ENCODE results near the gene SLC18A2.

The SLC18A2 gene

GRCh38 chr10:117237401-117237991 lies 3.4 kb upstream of the SLC18A2 start:
- no peak for DNase-seq (ENCODE audit: low read depth)

GRCh38 chr10:117239051-117239450 lies 1.9 kb upstream of the SLC18A2 start:
- DNase-seq (ENCODE audit: low read depth) = no peak

DNA sequence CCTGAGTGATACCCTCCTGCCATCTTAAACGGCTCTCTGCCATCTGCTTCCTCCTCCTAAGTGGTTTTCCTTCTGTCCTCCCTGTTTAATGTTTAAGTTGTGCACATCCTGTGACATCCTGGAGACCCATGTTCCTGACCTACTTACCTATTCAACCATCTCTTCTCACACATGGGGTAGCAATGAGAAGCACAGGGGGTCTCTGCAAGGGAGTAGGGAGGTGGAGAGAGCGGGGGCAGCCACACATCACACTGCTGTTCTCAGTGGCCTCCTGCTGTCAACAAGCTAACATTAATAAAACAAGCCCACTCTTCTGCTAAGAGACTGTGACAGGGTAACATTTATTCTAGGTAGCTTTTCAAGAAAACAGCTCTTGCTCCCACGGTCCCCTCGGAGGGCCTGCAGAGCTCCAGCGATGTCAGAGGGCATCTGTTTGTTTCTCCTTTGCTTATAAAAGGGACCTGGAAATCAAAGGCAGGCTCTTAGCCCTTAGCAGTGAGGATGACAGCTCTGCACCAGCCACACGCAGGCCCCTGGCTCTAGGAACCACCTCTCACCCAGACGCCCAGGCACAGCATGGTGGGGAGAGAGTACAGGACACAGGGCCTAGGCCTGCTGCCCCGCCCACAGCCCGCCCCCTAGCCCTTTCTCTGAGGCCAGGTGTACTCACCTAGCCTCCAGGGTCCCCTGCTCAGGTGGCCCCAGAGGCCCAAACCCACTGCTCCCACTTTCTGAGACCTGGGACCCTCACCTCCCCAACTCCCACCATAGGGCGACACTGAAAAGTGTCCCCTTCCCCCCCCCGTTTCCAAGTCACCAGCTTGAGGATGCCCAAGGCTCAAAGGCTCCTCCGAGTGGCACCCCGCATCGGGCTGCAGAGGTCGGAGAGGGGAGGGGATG lies 943 bp upstream of the SLC18A2 start:
- DNase-seq (ENCODE audit: low read depth) = no peak

- DNase-seq (ENCODE audit: low read depth) = no peak
These were observed 888 bp downstream of the SLC18A2 start for GRCh38 chr10:117241541-117242462.

DNA sequence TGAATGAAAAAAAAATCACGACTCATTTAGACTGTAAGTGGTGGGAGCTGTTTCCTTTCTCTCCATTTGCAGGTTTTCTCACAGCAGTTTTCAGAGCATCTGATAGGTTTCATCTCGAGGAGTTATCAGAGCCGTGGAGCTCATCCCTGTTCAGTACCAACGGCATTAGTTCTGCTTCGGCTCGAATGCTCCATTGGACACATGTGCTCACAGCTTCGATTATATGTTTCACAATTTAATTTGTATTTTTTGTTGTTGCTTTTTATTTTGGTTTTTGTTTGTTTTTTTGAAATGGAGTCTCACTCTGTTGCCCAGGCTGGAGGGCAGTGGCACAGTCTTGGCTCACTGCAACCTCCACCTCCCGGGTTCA lies 1.5 kb downstream of the SLC18A2 start:
- DNase-seq (ENCODE audit: low read depth) = no peak

DNA sequence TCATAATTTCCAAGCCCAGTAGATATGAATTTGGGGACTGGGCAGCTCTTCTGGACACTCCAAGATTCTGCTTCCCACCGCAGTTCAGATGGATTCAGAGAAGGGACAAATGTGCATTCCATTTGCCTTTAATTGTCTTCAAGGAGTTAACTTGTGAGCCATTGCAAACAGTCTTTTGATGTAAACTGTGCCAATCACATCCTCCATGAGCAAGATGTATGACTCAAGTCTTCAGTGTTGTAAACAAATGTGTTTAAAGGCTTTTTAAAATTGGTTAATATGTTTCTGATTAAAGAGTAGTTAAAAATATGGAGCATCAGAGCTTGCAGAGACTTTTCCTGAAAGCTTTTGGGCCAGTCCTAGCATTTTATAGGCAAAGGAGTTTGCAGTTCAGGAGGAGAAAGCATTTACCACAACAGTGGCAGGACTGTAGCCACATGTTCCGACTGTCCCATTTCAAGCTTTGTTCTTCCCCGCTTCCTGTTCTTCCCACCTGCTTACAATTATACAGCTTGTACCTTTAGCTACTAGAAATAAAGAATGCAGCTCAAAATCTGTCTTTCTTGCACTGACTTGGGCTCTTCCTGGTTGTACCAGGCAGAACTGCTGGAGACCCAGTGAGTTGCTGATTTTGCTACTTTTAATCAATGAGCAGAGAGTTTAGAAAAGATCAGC lies 6.2 kb downstream of the SLC18A2 start:
- no peak for DNase-seq (ENCODE audit: low read depth)

DNA sequence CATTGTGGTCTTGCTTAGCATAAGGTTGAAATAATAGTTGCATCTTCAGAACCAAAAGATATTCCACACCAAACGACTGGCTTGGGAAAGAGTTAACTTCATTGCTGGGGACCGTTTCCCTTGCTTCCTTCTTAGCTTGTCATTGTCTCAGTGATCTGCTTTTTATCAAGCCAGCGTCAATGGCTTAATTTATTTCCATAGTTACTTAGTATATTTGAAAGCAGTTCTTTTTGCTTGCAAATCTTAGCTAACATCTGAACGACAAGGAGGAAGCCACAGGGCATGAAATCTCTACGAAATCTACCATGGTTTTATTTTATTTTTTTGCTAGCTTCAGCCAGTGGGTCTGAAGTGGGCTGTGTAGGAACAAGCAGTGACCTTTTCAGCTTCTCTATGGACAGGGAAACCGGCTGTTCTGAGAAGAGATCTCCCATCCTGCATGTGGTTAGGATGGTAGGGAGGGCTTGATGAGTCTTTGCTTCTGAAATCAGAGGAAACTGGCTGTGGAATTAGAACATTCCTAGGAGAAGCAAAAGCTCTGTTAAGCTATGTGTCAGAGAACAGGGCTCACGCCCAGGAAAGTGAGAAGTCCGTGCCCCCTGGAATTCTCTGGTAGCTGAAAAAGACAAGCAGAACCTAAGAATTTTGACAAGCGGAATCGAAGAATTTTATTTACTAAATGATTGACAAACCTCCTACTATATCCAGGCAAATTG lies 8.0 kb downstream of the SLC18A2 start:
- no peak for DNase-seq (ENCODE audit: low read depth)

- no peak for DNase-seq (ENCODE audit: low read depth)
These were observed 8.7 kb downstream of the SLC18A2 start for GRCh38 chr10:117249493-117250093.

- no peak for DNase-seq (ENCODE audit: low read depth)
These were observed 9.5 kb downstream of the SLC18A2 start for GRCh38 chr10:117250411-117250810.

DNA sequence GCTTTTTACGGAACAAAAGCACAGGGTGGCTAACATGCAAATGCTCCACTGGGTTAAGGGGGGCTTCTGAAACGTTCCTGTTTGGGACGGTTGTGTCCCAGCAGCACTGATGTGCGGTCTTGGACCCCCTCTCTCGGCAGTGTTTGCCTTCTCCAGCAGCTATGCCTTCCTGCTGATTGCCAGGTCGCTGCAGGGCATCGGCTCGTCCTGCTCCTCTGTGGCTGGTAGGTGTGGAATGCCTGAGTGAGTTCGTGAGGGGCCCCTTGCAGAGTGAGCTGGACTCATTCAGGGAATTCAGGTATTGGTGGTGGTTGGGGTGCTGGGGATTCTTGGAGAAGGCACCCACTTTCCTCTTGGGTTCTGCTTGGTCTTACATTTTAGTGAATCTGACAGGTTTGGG lies 13.0 kb downstream of the SLC18A2 start:
- DNase-seq (ENCODE audit: low read depth) = no peak

DNA sequence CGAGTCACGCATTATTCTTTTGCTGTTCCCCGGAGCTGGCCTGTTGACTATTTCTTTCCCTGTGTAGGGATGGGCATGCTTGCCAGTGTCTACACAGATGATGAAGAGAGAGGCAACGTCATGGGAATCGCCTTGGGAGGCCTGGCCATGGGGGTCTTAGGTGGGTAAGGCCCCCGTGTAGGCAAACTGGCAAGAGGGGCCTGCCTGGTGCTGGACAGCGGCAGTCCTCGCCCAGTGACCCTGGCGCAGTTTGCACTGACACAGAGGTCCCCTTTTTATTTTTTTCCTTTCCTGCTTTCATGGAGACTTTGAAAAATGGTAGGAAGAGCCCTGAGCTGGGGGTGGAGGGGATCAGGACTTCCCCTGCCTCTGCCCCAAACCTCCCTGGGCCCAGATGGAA lies 13.4 kb downstream of the SLC18A2 start:
- DNase-seq (ENCODE audit: low read depth) = no peak

GRCh38 chr10:117254774-117255735 lies 14.1 kb downstream of the SLC18A2 start:
- no peak for DNase-seq (ENCODE audit: low read depth)

GRCh38 chr10:117255835-117256460 lies 15.0 kb downstream of the SLC18A2 start:
- no peak for DNase-seq (ENCODE audit: low read depth)

DNA sequence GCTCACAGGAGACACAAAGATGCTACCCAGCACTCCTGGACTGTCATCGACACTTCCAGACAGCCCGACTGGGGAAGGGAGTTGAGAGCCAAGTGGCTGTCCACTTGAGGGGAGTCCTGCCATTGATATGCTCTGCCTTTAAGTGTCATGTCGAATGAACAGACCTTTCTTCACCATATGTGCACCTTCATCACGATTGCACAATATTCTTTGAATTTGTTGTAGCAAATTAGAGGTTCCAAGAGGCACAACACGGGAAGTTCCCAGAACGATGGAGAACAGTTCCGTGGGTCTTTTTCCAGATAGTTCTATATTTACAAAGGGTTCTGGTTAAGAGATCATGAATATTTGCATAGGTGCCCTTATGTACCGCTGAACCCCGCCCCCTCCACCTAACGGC lies 16.0 kb downstream of the SLC18A2 start:
- DNase-seq (ENCODE audit: low read depth) = no peak

DNA sequence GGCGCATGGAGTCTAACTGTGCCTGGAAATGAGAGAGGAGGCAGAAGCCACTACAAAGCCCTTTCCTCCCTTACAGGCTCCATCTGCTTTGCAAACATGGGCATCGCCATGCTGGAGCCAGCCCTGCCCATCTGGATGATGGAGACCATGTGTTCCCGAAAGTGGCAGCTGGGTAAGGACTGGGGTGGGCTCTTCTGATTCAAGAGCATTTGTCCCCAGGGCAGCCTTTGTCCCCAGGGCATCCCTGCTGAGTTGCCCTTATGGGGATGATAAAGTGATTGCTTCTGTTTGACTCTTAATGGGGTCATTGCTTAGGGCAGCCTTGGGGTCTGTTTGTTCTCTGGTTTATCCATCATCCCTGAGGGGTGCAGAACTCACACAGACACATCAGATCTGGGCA lies 16.8 kb downstream of the SLC18A2 start:
- no peak for DNase-seq (ENCODE audit: low read depth)

DNA sequence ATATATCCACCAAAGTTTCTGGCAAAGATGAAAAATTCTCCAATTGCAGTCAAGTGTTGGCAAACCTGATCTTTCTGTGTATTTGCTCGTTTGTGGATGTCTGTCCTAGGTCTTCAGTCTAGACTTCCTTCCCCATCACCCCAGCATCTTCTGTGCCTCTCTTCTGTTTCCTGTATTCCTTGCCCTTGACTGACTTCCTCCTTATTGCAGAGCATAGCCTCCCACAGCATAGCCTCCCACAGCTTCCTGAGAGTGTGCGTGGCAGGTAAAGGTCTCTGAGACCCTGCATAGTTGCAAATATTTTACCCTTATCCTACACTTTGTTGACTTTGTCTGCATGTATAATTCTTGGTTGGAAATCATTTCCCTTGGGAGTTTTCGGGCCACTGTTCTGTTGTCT lies 18.4 kb downstream of the SLC18A2 start:
- DNase-seq (ENCODE audit: low read depth) = no peak

DNA sequence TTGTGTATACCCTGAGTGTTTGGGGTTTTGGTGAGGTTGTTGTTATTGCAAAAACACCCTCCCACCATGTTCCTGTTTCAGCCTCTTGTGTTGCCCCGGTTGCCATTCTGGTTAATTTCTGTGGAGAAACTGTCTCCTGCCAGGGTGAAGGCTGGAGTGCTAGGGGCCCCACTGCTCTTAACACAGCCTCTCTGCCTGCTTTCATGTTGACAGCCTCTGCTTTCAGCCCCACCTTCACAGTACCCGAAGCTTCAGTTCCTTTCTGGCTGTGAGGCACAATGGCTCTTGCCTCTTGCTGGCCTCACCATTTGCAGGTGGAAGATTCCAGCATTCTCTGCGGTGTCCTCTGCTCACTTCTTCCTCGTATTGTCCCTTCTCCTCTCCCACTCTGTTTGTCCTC lies 19.2 kb downstream of the SLC18A2 start:
- DNase-seq (ENCODE audit: low read depth) = no peak

DNA sequence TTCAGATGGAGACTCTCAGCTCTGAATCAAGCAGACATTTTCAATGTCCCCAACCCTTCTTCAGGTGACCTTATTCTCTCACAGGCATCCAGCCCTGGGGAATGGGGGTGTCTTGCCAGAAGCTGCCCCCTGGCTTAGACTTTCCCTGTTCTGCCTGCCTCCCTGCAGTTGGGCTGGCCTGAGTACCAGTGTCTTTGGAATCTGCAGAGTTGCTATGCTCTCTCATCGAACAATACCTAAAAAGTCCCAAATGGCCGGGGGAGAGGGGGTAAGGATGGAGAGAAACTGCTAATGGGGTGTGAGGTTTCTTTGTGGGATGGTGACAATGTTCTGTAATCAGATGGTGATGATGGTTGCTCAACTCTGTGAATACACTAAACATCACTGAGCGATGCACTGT lies 20.6 kb downstream of the SLC18A2 start:
- no peak for DNase-seq (ENCODE audit: low read depth)

DNA sequence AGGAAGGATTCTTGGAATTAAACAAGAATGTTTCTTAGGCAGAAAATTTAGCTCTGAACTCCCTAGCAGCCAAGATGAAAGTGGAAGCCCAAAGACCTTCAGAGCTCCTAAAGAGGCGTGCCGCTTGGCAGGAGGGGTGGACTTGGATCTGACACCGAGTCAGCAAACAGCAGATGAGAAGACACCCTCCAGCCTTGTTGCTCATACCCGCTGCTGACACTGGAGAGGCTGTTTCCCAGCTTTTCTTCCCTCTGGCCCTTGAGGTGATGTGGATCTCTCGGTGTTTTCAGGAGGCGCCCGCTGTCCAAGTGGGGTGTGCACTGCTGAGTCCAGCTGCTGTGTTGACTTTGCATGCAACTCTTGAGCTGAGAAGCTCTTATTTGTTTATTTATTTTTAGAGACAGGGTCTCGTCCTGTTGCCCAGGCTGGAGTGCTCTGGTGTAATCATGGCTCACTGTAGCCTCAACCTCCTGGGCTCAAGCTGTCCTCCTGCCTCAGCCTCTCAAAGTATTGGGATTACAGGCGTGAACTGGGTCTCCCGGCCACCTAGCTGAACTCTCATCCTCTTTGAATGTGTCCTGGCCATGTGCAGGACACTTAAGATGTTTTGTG lies 21.5 kb downstream of the SLC18A2 start:
- no peak for DNase-seq (ENCODE audit: low read depth)

Measured in amniotic epithelial cell (primary cell).